ENCODE results near the gene CENPM. TPM values are rescaled to one million over a fixed set of nuclear protein-coding genes. Genes with fewer than 3 reads are reported as not detected.

CENPM gene
- total RNA-seq, 1 experiment from 2014 or later: 69.3 TPM

DNA sequence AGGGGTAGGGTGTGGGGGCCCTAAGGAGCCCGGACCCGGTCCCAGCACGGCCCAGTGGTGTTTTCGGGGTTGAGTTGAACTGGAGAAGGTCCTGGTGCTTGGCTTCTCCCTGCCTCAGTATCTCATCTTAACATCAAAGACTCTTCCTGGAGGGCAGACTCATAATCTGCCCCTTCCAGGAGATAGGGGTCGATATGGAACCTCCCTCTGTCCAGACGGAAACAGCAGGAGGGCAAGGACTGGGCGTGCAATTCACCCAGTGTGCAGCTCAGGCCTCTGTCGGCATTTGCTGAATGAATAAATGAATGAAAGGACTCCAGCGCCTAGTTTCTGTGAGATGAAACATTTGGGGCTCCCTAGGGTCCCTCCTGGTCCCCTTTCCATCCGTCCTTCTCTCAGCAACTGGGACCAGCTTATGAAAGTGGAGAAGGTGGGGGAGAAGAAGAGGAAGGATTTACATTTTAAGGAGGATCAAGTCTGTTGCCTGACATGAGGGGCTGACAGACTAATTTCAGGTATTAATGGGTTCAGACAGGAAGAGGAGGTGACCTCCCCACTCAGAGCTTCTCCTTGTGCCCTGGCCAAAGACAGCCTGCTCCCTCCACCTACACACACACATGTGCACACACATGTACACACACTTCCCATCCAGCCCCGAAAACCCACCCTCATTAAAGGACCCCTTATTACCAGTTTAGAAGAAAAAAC is 31.0 kb downstream of the CENPM start:
- no peak for DNase-seq
- Mint-ChIP-seq H3K27ac (ENCODE audit: unreplicated experiment) (no peak overlapping the region), H3K9me3 (ENCODE audit: low read depth, unreplicated experiment) (no peaks in the 10 kb centered on the region), H3K4me1 (ENCODE audit: low read depth, unreplicated experiment) (peaks cover 7% of the 10 kb centered on the region), H3K4me3 (ENCODE audit: low read depth, unreplicated experiment) (no peak overlapping the region), H3K27me3 (ENCODE audit: unreplicated experiment) (peaks cover 59% of the 10 kb centered on the region), H3K36me3 (ENCODE audit: insufficient read depth, unreplicated experiment) (peaks cover 10% of the 10 kb centered on the region)
- BruUV-seq (replicated peaks): no TSS peak
- CTCF ChIA-PET: interaction anchor here (1.2 kb wide), 2 partner anchors 9 to 25 kb away, joined by 3 to 6 read pairs; no protein-coding TSS in a partner anchor
- intact Hi-C loops (cut with micrococcal nuclease; ENCODE audit: unreplicated experiment): no loop called here
- TF ChIP-seq, protein P1, sequence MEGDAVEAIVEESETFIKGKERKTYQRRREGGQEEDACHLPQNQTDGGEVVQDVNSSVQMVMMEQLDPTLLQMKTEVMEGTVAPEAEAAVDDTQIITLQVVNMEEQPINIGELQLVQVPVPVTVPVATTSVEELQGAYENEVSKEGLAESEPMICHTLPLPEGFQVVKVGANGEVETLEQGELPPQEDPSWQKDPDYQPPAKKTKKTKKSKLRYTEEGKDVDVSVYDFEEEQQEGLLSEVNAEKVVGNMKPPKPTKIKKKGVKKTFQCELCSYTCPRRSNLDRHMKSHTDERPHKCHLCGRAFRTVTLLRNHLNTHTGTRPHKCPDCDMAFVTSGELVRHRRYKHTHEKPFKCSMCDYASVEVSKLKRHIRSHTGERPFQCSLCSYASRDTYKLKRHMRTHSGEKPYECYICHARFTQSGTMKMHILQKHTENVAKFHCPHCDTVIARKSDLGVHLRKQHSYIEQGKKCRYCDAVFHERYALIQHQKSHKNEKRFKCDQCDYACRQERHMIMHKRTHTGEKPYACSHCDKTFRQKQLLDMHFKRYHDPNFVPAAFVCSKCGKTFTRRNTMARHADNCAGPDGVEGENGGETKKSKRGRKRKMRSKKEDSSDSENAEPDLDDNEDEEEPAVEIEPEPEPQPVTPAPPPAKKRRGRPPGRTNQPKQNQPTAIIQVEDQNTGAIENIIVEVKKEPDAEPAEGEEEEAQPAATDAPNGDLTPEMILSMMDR (IDR thresholded peaks at IDR 0.05; ENCODE audit: unreplicated experiment): no peak

DNA sequence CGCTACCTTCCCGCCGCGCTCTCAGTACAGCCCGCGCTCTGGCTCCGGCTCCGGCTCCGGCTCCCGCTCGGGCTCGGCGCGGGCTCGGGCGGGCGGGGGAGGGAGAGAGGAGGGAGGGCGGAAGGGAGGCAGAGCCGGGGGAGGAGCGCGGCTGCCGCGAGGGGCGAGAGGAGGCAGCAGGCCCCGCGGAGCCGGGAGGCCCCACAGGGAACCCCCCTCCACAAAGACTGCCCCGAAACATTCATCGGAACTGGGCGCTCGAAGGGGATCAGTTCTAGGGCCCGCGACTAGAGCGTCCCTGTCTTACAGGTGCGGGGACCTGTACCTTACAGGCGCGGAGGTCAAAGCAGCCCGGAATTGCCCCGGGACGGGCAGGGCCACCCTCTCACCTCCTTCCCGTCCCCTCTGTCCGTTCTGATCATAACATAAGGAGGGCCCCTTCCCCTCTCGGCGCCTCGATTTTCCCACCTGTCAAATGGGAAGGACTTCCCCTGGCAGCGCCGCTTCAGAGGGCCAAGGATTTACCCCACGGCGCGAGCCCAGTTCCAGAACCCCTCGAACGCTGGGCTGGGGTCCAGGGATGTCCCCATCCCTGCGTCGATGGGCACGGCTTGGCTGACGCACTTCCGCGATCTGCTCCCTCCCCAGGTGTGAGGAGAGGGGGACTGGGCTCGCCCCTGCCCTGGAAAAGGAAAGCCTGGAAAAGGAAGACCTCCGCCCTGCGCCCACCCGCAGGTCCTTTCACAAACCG is 31.7 kb downstream of the CENPM start, which contains the start of gene SHISA8:
Gene SHISA8, minus strand, starts transcription at position 40 of the 751 bp plus-strand sequence. CDS start 407 bp downstream, outside the sequence.
- Mint-ChIP-seq H3K9me3 (ENCODE audit: low read depth, unreplicated experiment) (no peaks in the 10 kb centered on the region), H3K4me1 (ENCODE audit: low read depth, unreplicated experiment) (peaks cover 7% of the 10 kb centered on the region), H3K36me3 (ENCODE audit: insufficient read depth, unreplicated experiment) (peaks cover 10% of the 10 kb centered on the region), H3K4me3 (ENCODE audit: low read depth, unreplicated experiment) (no peak within 1 kb of the TSS), H3K27me3 (ENCODE audit: unreplicated experiment) (peaks cover 61% of the 10 kb centered on the region), H3K27ac (ENCODE audit: unreplicated experiment) (no peak within 1 kb of the TSS)
- peak; percentile 56 for DNase-seq
- CTCF ChIA-PET: interaction anchor here (0.6 kb wide), 1 partner anchor 1582 kb away, joined by 3 read pairs; no protein-coding TSS in a partner anchor
- TF ChIP-seq, protein P1 (IDR thresholded peaks at IDR 0.05; ENCODE audit: unreplicated experiment): no peak
- intact Hi-C loops (cut with micrococcal nuclease; ENCODE audit: unreplicated experiment): no loop called here
- BruUV-seq (replicated peaks): no TSS peak

DNA sequence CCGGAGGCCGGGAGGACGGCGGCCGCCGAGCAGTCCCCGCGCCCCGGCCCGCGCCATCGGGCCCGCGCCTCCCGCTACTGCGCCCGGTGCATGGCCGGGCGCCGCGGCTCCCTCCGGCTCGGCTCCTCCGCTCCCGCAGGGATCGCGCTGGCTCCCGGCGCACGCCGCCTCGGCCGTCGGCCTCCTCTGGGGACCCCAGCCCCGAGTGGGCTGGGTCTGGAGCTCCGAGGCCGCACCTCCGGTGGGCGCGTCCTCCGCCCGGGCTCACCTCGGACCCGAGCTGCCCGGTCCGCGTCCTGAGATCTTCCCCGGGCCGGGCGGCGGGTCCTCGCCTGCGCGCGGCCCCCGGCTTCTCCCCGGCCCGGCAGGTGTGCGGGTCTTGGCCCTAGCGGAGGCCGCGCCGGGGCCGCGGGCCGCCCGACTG is 32.3 kb downstream of the CENPM start:
- TF ChIP-seq, protein P1 (IDR thresholded peaks at IDR 0.05; ENCODE audit: unreplicated experiment): no peak
- H3K9me3 Mint-ChIP-seq (ENCODE audit: low read depth, unreplicated experiment): no peaks in the 10 kb centered on the region
- no peak overlapping the region for H3K27ac Mint-ChIP-seq (ENCODE audit: unreplicated experiment)
- intact Hi-C loops (cut with micrococcal nuclease; ENCODE audit: unreplicated experiment): no loop called here
- no TSS peak for BruUV-seq (replicated peaks)
- CTCF ChIA-PET: interaction anchor here (0.6 kb wide), 1 partner anchor 1582 kb away, joined by 3 read pairs; no protein-coding TSS in a partner anchor
- no peak for DNase-seq
- H3K36me3 Mint-ChIP-seq (ENCODE audit: insufficient read depth, unreplicated experiment): peaks cover 10% of the 10 kb centered on the region
- peaks cover 61% of the 10 kb centered on the region for H3K27me3 Mint-ChIP-seq (ENCODE audit: unreplicated experiment)
- H3K4me3 Mint-ChIP-seq (ENCODE audit: low read depth, unreplicated experiment): no peak overlapping the region
- H3K4me1 Mint-ChIP-seq (ENCODE audit: low read depth, unreplicated experiment): peaks cover 7% of the 10 kb centered on the region

DNA sequence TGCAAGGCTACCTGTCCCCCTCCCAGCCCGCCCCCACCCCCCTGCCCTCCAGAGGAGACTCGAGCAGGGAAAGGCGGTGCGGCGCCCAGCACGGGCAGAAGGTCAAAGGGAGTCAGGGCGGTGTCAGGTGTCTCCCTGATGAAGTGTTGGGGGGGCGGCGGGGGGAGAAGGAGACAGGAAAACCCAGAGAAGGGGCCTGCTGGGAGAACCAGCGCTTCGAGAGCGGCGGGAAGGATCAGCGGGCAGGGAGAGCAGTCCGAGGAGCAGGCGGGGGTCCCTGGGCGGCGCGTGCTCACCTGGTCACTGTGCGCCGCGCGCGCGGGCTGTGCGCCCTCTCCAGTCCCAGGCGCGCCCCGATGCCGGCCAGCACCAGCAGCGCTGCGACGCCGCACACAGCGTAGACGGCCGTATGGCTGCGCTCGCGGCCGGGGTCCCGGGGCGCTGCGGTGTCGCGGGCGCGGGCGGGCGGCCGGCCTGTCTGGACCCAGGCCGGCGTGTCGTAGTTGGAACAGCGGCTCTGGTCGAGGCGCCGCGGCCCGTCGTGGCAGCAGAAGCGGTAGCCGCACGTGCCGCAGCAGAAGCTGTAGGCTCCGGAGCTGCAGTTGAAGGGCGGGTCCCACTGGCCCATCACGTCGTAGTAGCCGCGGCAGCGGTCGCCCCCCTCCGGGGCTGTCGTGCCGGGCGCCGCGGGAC is 33.0 kb downstream of the CENPM start:
- Mint-ChIP-seq H3K27me3 (ENCODE audit: unreplicated experiment) (peaks cover 61% of the 10 kb centered on the region), H3K4me3 (ENCODE audit: low read depth, unreplicated experiment) (no peak overlapping the region)
- no TSS peak for BruUV-seq (replicated peaks)

More for the DNA sequence above, 33.0 kb downstream of the CENPM start:
- TF ChIP-seq, protein P1 (IDR thresholded peaks at IDR 0.05; ENCODE audit: unreplicated experiment): no peak
- Mint-ChIP-seq H3K36me3 (ENCODE audit: insufficient read depth, unreplicated experiment) (peaks cover 16% of the 10 kb centered on the region), H3K9me3 (ENCODE audit: low read depth, unreplicated experiment) (no peaks in the 10 kb centered on the region), H3K4me1 (ENCODE audit: low read depth, unreplicated experiment) (peaks cover 7% of the 10 kb centered on the region), H3K27ac (ENCODE audit: unreplicated experiment) (no peak overlapping the region)
- DNase-seq: no peak
- CTCF ChIA-PET: interaction anchor here (1.5 kb wide), 1 partner anchor 27 kb away, joined by 5 read pairs; no protein-coding TSS in a partner anchor
- intact Hi-C loops (cut with micrococcal nuclease; ENCODE audit: unreplicated experiment): no loop called here

All from Calu3 (cell line).